ENCODE data around the gene AKR1C4.
"Not testable (repeated sequence)": the region's sequence is repeated elsewhere in the genome, so short reads cannot be mapped to it uniquely, and the experiment has no call there.

The AKR1C4 gene

GRCh38 chr10:5196702-5197113 lies at the start of gene AKR1C4:
AKR1C4 (plus strand) TSS chr10:5196837; CDS start chr10:5196868, 31 bp downstream.
- DNase-seq, result no peak

GRCh38 chr10:5146920-5147254 lies 49.8 kb upstream of the AKR1C4 start:
- DNase-seq, result no peak

GRCh38 chr10:5147255-5147980 lies 49.2 kb upstream of the AKR1C4 start:
- no peak for DNase-seq

GRCh38 chr10:5147981-5148677 lies 48.5 kb upstream of the AKR1C4 start:
- DNase-seq, result no peak

GRCh38 chr10:5148678-5149032 lies 48.0 kb upstream of the AKR1C4 start:
- DNase-seq, result no peak

- no peak for DNase-seq
Observed at GRCh38 chr10:5151076-5151475, 45.6 kb upstream of the AKR1C4 start.

GRCh38 chr10:5155951-5156350 lies 40.7 kb upstream of the AKR1C4 start:
- no peak for DNase-seq

- DNase-seq, result no peak
Observed at GRCh38 chr10:5157501-5157900, 39.1 kb upstream of the AKR1C4 start.

- no peak for DNase-seq
Observed at GRCh38 chr10:5159126-5159525, 37.5 kb upstream of the AKR1C4 start.

GRCh38 chr10:5163487-5163886 lies 33.1 kb upstream of the AKR1C4 start:
- no peak for DNase-seq

- DNase-seq, result no peak
Observed at GRCh38 chr10:5165738-5166137, 30.9 kb upstream of the AKR1C4 start.

GRCh38 chr10:5168897-5169420 lies 27.7 kb upstream of the AKR1C4 start:
- no peak for DNase-seq

- DNase-seq, result not testable (repeated sequence)
Observed at GRCh38 chr10:5175581-5175980, 21.1 kb upstream of the AKR1C4 start.

GRCh38 chr10:5180503-5180902 lies 16.1 kb upstream of the AKR1C4 start:
- not testable (repeated sequence) for DNase-seq

- no peak for DNase-seq
Observed at GRCh38 chr10:5183923-5184322, 12.7 kb upstream of the AKR1C4 start.

- DNase-seq, result no peak
Observed at GRCh38 chr10:5184987-5185775, 11.5 kb upstream of the AKR1C4 start, which contains the start of gene AKR1C8. AKR1C8 (minus strand) TSS chr10:5185150; CDS start chr10:5185104, 46 bp downstream.

- no peak for DNase-seq
Observed at GRCh38 chr10:5187867-5188266, 8.8 kb upstream of the AKR1C4 start.

- no peak for DNase-seq
Observed at GRCh38 chr10:5188358-5188757, 8.3 kb upstream of the AKR1C4 start.

GRCh38 chr10:5194431-5194830 lies 2.2 kb upstream of the AKR1C4 start:
- DNase-seq, result no peak

GRCh38 chr10:5195727-5196374 lies 786 bp upstream of the AKR1C4 start:
- no peak for DNase-seq

- DNase-seq, result no peak
Observed at GRCh38 chr10:5198386-5198785, 1.7 kb downstream of the AKR1C4 start.

- DNase-seq, result no peak
Observed at GRCh38 chr10:5199398-5199797, 2.8 kb downstream of the AKR1C4 start.

GRCh38 chr10:5206799-5207198 lies 10.2 kb downstream of the AKR1C4 start:
- DNase-seq, result no peak
